Measurements from ENCODE around the gene UBA6. TPM values are rescaled to one million over a fixed set of nuclear protein-coding genes. Genes with fewer than 3 reads are reported as not detected.

The UBA6 gene
- polyA plus RNA-seq, 1 of the 3 experiments (the other 2 are of a cell fraction): 51.0 TPM

- ChIA-PET POLR2A (no interaction called here), CTCF (interaction anchor here (1.3 to 2.6 kb wide), 6 partner anchors 15 to 78 kb away, joined by 3 to 9 read pairs (median 6); no protein-coding TSS in a partner anchor)
- DNase-seq: no peak
- peaks cover 96% of the 10 kb centered on the region for H3K79me2 ChIP-seq (ENCODE audit: insufficient read depth)
- WGBS (ENCODE audit: low lambda C conversion rate): 72% methylated on average over 18 of the region's 18 CpGs
- no peaks in the 10 kb centered on the region for H3K9me3 ChIP-seq
- H3K9me2 ChIP-seq: no peaks in the 10 kb centered on the region
- H3K27me3 ChIP-seq (ENCODE audit: insufficient read depth): no peaks in the 10 kb centered on the region
- H3K4me3 ChIP-seq (ENCODE audit: low read depth in 2 of 2, low read length in 1 of 2): peak overlapping the region; percentile 82 to 86
- TF ChIP-seq PBX3 (IDR thresholded peaks at IDR 0.05) (no peak), IRF3 (IDR thresholded peaks at IDR 0.05; ENCODE audit: low read depth, low read length) (no peak), SMC3 (IDR thresholded peaks at IDR 0.05; ENCODE audit: low read depth, low read length) (no peak), FOXM1 (IDR thresholded peaks at IDR 0.05; ENCODE audit: low read depth) (no peak), TAF1 (IDR thresholded peaks at IDR 0.05; ENCODE audit: borderline replicate concordance, low read depth, low read length) (no peak), EZH2phosphoT487 (IDR thresholded peaks at IDR 0.05; ENCODE audit: borderline replicate concordance, low read depth) (no peak), MEF2A (IDR thresholded peaks at IDR 0.05; ENCODE audit: borderline replicate concordance, low read depth) (no peak), USF1 (IDR thresholded peaks at IDR 0.05; ENCODE audit: borderline replicate concordance, low read depth) (no peak), JUND (IDR thresholded peaks at IDR 0.05) (no peak), ELF1 (IDR thresholded peaks at IDR 0.05) (no peak), GATA2 (CRISPR knock-in tag; IDR thresholded peaks at IDR 0.05) (no peak), RAD21 (IDR thresholded peaks at IDR 0.05; ENCODE audit: low read length) (no peak), USF2 (IDR thresholded peaks at IDR 0.05; ENCODE audit: borderline replicate concordance, low read depth, low read length) (no peak), MAX (IDR thresholded peaks at IDR 0.05; ENCODE audit: low read depth) (no peak), NRF1 (IDR thresholded peaks at IDR 0.05; ENCODE audit: low read depth, low read length) (no peak), FOXJ3 (CRISPR knock-in tag; IDR thresholded peaks at IDR 0.05) (no peak), NFIC (IDR thresholded peaks at IDR 0.05; ENCODE audit: borderline replicate concordance) (no peak)
- peak overlapping the region; percentile 88 for H3K9ac ChIP-seq
- H3K4me2 ChIP-seq: peak overlapping the region; percentile 84
- no peaks in the 10 kb centered on the region; the same call in 1 of the 2 replicates for H4K20me1 ChIP-seq (ENCODE audit: insufficient read depth)
- peaks cover 17 to 25% of the 10 kb centered on the region in 2 experiments for H3K36me3 ChIP-seq (replicated peaks in 1 of 2; ENCODE audit: control insufficient read depth in 1 of 2, insufficient read depth in 2 of 2, low read length in 1 of 2)
- H2AFZ ChIP-seq (ENCODE audit: low read depth): no peak overlapping the region
- peaks cover 0 to 7% of the 10 kb centered on the region in 2 experiments; a peak in 3 of 4 replicates for H3K4me1 ChIP-seq (ENCODE audit: control insufficient read depth in 1 of 2, insufficient read depth in 2 of 2, low read depth in 1 of 2, low read length in 1 of 2)
- H3K27ac ChIP-seq (ENCODE audit: low read depth in 2 of 2, low read length in 1 of 2): peak overlapping the region in 1 of 2 experiments; percentile 85; a peak in 3 of 4 replicates
- H3F3A ChIP-seq (replicated peaks; ENCODE audit: insufficient read depth): no peaks in the 10 kb centered on the region
Measured at GRCh38 chr4:67699603-67700002, 1.4 kb downstream of the UBA6 start.
